GM15510 (cell line): ENCODE measurements around the gene SIRPA.

Experiments used
- POLR2A ChIP-seq: IDR thresholded peaks from 3 replicates; pipeline ENCODE4 v1.6.1; 2011; ENCODE audit warnings: borderline replicate concordance; ENCODE audit not compliant: insufficient read length; ENCODE audit errors: extremely low read depth

SIRPA gene

DNA sequence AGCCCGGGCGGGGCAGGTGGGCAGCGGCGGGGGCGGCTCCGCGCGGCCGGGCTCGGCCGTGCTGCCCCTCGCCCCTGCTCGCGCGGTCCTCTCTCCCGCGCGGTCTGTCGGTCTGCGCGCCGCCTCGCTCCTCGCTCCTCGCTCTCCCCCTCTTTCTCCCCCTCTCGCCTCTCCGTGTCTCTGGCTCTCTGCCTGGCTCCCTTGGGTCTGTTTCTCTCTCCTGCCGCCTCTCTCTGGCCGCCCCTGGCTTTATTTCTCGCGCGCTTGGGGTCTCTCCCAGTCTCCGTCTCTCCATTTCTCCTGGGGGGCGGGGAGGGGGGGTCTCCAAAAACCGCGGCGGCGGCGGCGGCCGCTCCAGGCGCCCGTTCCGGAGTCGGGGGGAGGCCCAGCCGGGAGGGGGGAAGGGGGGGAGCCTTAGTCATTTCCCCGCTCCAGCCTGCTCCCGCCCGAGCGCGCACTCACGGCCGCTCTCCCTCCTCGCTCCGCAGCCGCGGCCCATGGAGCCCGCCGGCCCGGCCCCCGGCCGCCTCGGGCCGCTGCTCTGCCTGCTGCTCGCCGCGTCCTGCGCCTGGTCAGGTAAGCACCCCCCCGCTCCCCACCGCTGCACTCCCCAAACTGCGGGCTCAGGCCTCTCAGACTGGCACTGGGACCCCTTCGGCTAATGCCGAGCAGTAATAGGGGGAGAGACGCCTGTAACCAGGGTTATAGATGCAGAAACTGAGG is at the start of gene SIRPA:
TSS of gene SIRPA (plus strand) at position 457 of the 723 bp plus-strand sequence. CDS start at position 498, 41 bp downstream.
- TF ChIP-seq POLR2A = no peak

DNA sequence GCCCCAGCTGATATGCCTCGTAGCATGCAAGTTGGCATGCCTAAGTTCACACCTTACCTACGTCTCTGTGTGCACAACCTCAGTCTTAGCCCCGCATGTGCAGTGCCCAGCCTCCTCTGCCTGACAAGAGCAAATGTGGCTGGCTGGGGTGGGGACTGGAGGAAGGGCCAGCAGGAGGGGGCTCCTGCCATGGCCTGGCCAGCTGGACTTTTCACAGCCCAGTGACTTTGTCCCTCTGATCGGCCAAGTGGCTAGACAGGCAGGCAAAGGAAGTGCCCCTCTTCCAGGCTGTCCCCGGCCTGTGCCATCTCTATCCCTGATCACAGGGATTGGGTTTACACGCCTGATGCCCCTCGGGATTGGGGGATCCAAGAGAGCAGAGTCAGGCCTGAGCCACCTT is 49.5 kb upstream of the SIRPA start:
- TF ChIP-seq POLR2A = no peak

- no peak for TF ChIP-seq POLR2A
These were observed 48.9 kb upstream of the SIRPA start for GRCh38 chr20:1846341-1846740.

DNA sequence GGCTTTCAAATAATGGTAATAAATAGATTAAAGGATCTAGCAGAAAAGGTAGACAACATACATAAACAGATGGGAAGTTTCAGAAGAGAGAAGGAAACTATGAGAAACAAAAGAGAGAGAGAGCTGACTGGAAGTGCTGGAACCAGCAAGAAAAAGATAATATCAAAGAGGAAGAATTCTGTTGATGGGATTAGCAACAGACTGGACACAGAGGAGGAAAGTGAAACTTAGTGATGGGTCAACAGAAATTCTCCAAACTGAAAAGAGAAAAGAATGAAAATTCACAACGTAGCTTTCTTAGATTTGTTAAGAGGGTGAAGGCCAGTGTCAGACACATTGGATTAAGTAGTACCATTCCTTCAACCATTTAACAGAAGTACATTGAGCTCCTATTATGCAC is 48.3 kb upstream of the SIRPA start:
- TF ChIP-seq POLR2A = no peak

GRCh38 chr20:1847780-1848179 is 47.4 kb upstream of the SIRPA start:
- TF ChIP-seq POLR2A = no peak

GRCh38 chr20:1848373-1848772 is 46.8 kb upstream of the SIRPA start:
- TF ChIP-seq POLR2A = no peak

GRCh38 chr20:1851396-1851795 is 43.8 kb upstream of the SIRPA start:
- TF ChIP-seq POLR2A = no peak

DNA sequence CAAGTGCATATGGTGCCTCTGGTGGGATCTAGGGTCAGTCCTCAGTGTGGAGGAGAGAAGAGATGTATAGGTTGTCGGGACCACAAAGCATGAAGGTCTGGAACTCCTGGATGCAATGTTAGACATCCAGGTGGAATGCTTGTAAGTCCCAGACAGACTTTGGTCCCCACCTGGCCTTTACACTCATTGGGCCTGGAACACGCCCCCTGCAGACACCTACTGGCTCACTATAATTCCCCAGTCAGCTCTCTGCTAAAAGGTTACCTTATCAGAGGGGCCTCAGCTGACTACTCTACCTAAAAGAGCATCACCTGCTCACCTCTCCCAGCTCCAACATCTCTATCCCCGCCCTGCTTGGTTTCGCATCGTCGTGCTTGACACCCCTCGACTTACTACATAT is 41.7 kb upstream of the SIRPA start:
- TF ChIP-seq POLR2A = no peak

DNA sequence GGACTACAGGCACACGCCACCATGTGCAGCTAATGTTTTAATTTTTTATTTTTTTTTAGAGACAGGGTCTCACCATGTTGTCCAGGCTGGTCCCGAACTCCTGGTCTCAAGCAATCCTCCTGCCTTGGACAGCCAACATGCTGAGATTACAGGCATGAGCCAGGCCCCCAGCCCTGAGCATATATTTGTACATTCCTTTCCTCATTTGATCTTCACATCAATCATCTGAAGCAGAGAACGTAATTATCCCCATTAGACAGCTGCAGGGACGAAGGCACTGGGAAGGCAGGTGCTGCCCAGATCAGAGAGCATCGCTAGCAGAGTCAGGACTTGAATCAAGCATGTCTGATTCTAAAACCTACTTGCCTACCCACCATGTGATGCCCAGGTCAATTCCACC is 41.0 kb upstream of the SIRPA start:
- no peak for TF ChIP-seq POLR2A

- no peak for TF ChIP-seq POLR2A
These were observed 40.1 kb upstream of the SIRPA start for GRCh38 chr20:1855109-1855508.

DNA sequence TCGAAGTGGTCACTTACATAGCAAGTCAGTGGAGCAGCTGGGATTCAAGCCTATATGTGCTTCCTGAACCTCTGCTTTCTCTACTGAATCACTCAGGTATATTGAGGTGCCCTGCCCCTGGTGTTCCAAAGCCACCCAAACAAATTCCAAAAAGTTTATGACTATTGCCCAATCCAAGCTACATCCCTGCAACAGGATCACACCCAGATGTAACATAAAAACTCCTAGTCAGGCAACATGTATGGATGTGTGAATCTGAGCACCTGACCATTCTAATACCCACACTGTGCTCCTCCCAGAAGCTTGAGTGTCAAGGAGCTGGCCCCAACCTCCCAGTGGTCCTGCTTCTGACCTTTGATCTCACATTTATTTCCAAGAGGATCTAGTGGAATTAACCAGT is 39.5 kb upstream of the SIRPA start:
- no peak for TF ChIP-seq POLR2A

DNA sequence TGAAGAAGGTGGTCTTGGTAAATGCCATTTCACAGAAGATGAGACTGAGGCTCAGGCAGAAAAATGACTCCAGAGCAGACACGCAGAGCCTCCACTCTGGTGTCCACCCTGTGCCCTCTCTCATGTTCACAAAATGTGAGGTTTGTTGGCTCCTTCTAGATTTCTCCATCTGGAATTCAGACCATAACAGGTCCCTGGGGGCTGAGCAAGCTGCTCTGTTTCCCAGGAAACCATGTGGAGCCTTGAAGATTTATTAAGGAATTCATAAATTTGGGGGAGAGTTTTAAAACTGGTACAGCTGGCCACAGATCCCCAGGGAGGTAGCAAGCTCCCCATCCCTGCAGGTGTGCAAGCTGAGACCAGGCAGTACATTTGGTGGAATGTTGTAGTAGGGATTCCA is 38.8 kb upstream of the SIRPA start:
- no peak for TF ChIP-seq POLR2A

- TF ChIP-seq POLR2A = no peak
These were observed 37.7 kb upstream of the SIRPA start for GRCh38 chr20:1857466-1857865.

DNA sequence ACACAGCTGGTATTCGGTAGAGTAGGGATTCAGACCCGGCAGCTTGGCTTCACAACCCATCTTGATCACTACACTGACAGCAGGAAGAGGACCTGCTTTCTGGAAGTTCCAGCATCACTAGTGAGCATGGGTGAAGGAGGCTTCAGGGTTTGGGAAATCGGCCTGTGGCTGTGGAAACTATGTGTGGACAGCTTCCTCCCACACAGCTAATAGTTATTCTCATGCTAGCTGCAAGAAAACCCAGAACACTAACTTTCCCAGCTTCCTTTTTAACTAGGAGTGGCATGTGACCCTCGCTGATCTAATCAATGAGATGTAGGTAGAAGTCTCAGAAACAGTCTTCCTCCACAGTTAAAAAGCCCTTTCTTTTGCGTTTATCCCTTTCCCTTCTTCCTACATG is 36.3 kb upstream of the SIRPA start:
- no peak for TF ChIP-seq POLR2A

DNA sequence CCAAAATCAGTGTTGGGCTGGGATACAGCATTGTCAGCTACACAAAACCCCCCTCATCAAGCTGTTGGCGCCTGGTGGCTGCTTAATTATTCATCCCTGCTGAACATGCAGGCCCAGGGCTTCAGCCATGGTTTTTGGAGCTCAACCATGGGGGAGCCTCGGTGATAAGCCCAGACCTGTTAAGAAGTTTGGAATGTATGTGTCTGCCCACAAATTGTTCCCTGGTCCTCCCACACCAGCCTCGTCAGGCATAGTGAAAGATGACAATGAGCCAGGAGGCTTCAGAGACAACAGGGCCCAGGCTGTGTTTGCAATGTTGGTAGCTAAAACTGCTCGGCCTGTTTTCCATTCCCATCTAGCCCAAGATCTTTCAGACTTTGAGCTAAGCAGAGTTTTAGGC is 34.8 kb upstream of the SIRPA start:
- no peak for TF ChIP-seq POLR2A

DNA sequence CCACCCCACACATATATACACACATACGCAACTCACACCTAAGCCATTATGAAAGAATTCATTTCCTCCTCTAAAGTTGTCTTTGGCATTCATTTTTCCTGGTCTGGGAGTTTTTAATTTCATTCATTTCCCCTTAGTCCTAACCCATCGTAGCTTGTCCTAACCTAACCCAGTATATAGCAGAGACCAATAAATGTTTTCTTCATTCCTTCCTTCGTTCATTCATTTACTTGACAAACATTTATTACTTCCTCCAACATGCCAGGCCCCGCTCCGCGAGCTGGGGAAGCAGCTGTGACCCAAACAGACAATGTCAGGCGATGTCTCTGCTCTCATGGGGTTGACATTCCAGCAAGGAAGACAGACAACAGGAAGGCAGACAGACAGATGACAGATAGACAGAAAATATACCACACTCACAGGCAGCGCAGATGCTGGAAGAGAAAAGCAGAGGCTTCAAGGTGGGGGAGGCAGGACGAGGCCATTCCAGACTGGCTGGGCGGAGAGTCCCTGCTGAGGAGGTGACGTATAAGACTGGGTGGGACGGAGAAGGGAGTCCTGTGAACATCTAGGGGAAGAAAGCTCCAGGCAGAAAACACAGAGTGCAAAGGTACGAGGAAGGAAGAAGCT is 33.7 kb upstream of the SIRPA start:
- no peak for TF ChIP-seq POLR2A
